GM12878 (cell line): ENCODE measurements around the gene RNU2-63P. TPM values are rescaled to one million over a fixed set of nuclear protein-coding genes. Genes with fewer than 3 reads are reported as not detected.

ENCODE experiments used
- ATAC-seq: fragments of 200-7000 bp; cut with Tn5 transposase; 3 replicates; pipeline ENCODE4 v1.9.1; 2020; ENCODE audit warnings: mild to moderate bottlenecking, moderate library complexity
- BruUV-seq: library from RNA; stranded (reverse); fragments of 400-500 nt; replicated peaks from 2 replicates; lab custom pipeline; 2021; lab: Mats Ljungman, UMichigan
- CTCF ChIA-PET: fragments of 300-600 bp; sonication (Branson Sonifier 250); formaldehyde crosslinking; extraction: SDS; loops from one replicate; lab custom pipeline; 2021; ENCODE audit warnings: inconsistent platforms; lab: Yijun Ruan, JAX
- POLR2A ChIA-PET: fragments of 350-600 bp; formaldehyde crosslinking; extraction: SDS; loops from one replicate; lab custom pipeline; 2021; ENCODE audit warnings: inconsistent platforms; lab: Charles Lee
- RAD21 ChIA-PET: fragments of 300-600 bp; sonication (Branson Sonifier 250); formaldehyde crosslinking; loops from one replicate; lab custom pipeline; 2023; ENCODE audit warnings: antibody characterized with exemption; ENCODE audit not compliant: unreplicated experiment; lab: Charles Lee
- SMC1A ChIA-PET: fragments of 300-600 bp; sonication (Branson Sonifier 250); formaldehyde crosslinking; loops from one replicate; lab custom pipeline; 2023; ENCODE audit not compliant: unreplicated experiment, uncharacterized antibody; lab: Charles Lee
- DNase-seq: peaks from one replicate; pipeline ENCODE4 v3.0.0-alpha.2; 2011; ENCODE audit warnings: low read depth, low spot score
- FAIRE-seq: peaks from 3 replicates; lab custom pipeline; 2011; peaks lifted over from hg19 to GRCh38; lab: Jason Lieb, UNC
- H2AFZ ChIP-seq: 2 replicates; pipeline ENCODE4 v1.6.0; 2011; ENCODE audit warnings: low read depth, low read length, control low read depth; ENCODE audit not compliant: control insufficient read depth
- H3K27ac ChIP-seq: 2 replicates; pipeline ENCODE4 v1.5.1; 2011; ENCODE audit warnings: control low read depth; ENCODE audit not compliant: control insufficient read depth, insufficient read depth
- H3K27me3 ChIP-seq, 2 experiments: replicated peaks in 1 of 2; 2 replicates each; pipeline versions ENCODE4 v1.6.0 to v1.6.1; 2011; ENCODE audit warnings: low read length in 1 of 2; ENCODE audit not compliant: control insufficient read depth in 2 of 2, insufficient read depth in 2 of 2
- H3K36me3 ChIP-seq, 2 experiments: 2 replicates each; pipeline ENCODE4 v1.5.1; 2011; ENCODE audit warnings: low read length in 1 of 2; ENCODE audit not compliant: control insufficient read depth in 2 of 2, insufficient read depth in 2 of 2
- H3K4me1 ChIP-seq: 2 replicates; pipeline ENCODE4 v1.6.1; 2011; ENCODE audit warnings: mild to moderate bottlenecking, low read length, moderate library complexity, mixed read lengths; ENCODE audit not compliant: control insufficient read depth, insufficient read depth
- H3K4me2 ChIP-seq: 2 replicates; pipeline ENCODE4 v1.6.0; 2011; ENCODE audit warnings: control low read depth; ENCODE audit not compliant: control insufficient read depth, insufficient read depth
- H3K4me3 ChIP-seq: fragments of 200-600 bp; sonication (generic); 2 replicates; pipeline ENCODE4 v1.5.1; 2016
- H3K79me2 ChIP-seq: 2 replicates; pipeline ENCODE4 v1.6.0; 2011; ENCODE audit warnings: low read length; ENCODE audit not compliant: control insufficient read depth, insufficient read depth
- H3K9ac ChIP-seq: 2 replicates; pipeline ENCODE4 v1.8.0; 2011; ENCODE audit warnings: low read length, control low read depth, mixed read lengths; ENCODE audit not compliant: control insufficient read depth, insufficient read depth
- H3K9me3 ChIP-seq: replicated peaks from 3 replicates; pipeline ENCODE4 v1.5.1; 2011; ENCODE audit warnings: mild to moderate bottlenecking, low read length; ENCODE audit not compliant: control insufficient read depth, insufficient read depth
- H4K20me1 ChIP-seq: 2 replicates; pipeline ENCODE4 v1.6.0; 2011; ENCODE audit not compliant: control insufficient read depth, insufficient read depth
- ASH2L ChIP-seq: fragments of 300-600, 200-600 bp; sonication (generic); IDR thresholded peaks from 2 replicates; pipeline ENCODE4 v1.6.1; 2017; ENCODE audit warnings: low read depth, mild to moderate bottlenecking, borderline replicate concordance
- ATF2 ChIP-seq: IDR thresholded peaks from 2 replicates; pipeline ENCODE4 v1.6.1; 2012; ENCODE audit warnings: low read length, inconsistent platforms
- CBFB ChIP-seq: IDR thresholded peaks from 2 replicates; pipeline ENCODE4 v1.6.1; 2016; ENCODE audit warnings: antibody characterized with exemption, low read depth
- CREM ChIP-seq: IDR thresholded peaks from 2 replicates; pipeline ENCODE4 v1.6.1; 2014; ENCODE audit warnings: antibody characterized with exemption, low read depth
- HDGF ChIP-seq: fragments of 450-650 bp; IDR thresholded peaks from 2 replicates; pipeline ENCODE4 v1.6.1; 2016; ENCODE audit warnings: antibody characterized with exemption
- NFYB ChIP-seq: IDR thresholded peaks from 2 replicates; pipeline ENCODE4 v1.6.1; 2011; ENCODE audit warnings: low read depth, mild to moderate bottlenecking, low read length, improper control_type of control experiment, moderate library complexity; ENCODE audit not compliant: insufficient read depth
- NRF1 ChIP-seq: conservative IDR thresholded peaks from 2 replicates; pipeline ENCODE4 v1.6.1; 2011; ENCODE audit warnings: mild to moderate bottlenecking, low read depth, low read length, improper control_type of control experiment
- RAD21 ChIP-seq: IDR thresholded peaks from 2 replicates; pipeline ENCODE4 v1.6.1; 2011; ENCODE audit warnings: mild to moderate bottlenecking, low read depth, low read length, moderate library complexity; ENCODE audit not compliant: insufficient read depth
- SIN3A ChIP-seq: IDR thresholded peaks from 2 replicates; pipeline ENCODE4 v1.6.1; 2012; ENCODE audit warnings: low read depth, low read length, improper control_type of control experiment
- STAT1 ChIP-seq: fragments of 450-650 bp; conservative IDR thresholded peaks from 2 replicates; pipeline ENCODE4 v1.6.1; 2014; ENCODE audit warnings: antibody characterized with exemption, mild to moderate bottlenecking
- YBX1 ChIP-seq: fragments of 450-650 bp; IDR thresholded peaks from 2 replicates; pipeline ENCODE4 v1.6.1; 2016; ENCODE audit warnings: antibody characterized with exemption
- ZBTB11 ChIP-seq: fragments of 450-650 bp; formaldehyde crosslinking; IDR thresholded peaks from 2 replicates; pipeline ENCODE4 v1.5.0; 2022; ENCODE audit warnings: mild to moderate bottlenecking, missing genetic modification characterization
- WGBS: methylation state at CpG from one replicate; pipeline ENCODE4 v1.1.6; 2016; ENCODE audit warnings: low lambda C conversion rate; ENCODE audit not compliant: insufficient replicate concordance, insufficient coverage; ENCODE audit errors: missing lambda C conversion rate; 5-methylcytosine and 5-hydroxymethylcytosine counted together
- in situ Hi-C: fragments of 300-500 bp; cut with MboI; formaldehyde crosslinking; loops from 9 replicates; pipeline ENCODE4 v1.14.3; 2018; ENCODE audit warnings: mixed read lengths
- intact Hi-C: fragments of 100-400 bp; cut with micrococcal nuclease; formaldehyde crosslinking; loops from one replicate; pipeline ENCODE4 v1.14.2; 2022; ENCODE audit not compliant: unreplicated experiment
- polyA plus RNA-seq, 11 experiments: library from polyadenylated mRNA; depleted of rRNA in 4 of 11; unstranded in 6 of 11; stranded (reverse) in 5 of 11; fragments of >200 nt; fragmentation: Nextera tagmentation in 4 of 11; fragmentation: Illumina TruSeq in 1 of 11; extraction: Ambion mirVana in 4 of 11; extraction: Trizol in 1 of 11; gene quantifications; 1 replicate in 1 of 11; 2 replicates in 10 of 11; pipeline versions ENCODE4 v1.2.1 to v1.2.3, GENCODE V29; 2011 to 2016; ENCODE audit warnings: inconsistent platforms in 2 of 11, missing spikeins in 2 of 11, low read depth in 1 of 11
- total RNA-seq, 4 experiments: library from RNA; depleted of rRNA in 3 of 4; stranded (reverse); fragments of >200 nt in 3 of 4; fragmentation: Illumina TruSeq in 1 of 4; extraction: Trizol in 1 of 4; gene quantifications; 2 replicates each; pipeline versions ENCODE4 v1.2.1 to v1.2.3, GENCODE V29; 2013 to 2021

Gene RNU2-63P
- total and polyA plus RNA-seq, 10 of the 15 experiments (the other 5 are each of a cell fraction or from before 2014, with no cell fraction given): 10.7 to 117 (median 12.3) TPM; not detected in 5

GRCh38 chr2:88060907-88061275 lies 44.5 kb upstream of the RNU2-63P start:
- WGBS: 0% methylated on average over 2 of the region's 2 CpGs
- SMC1A ChIA-PET: interaction anchor here (0.7 to 2.7 kb wide), 17 partner anchors 8 to 130 kb away, joined by 3 to 29 read pairs (median 4); no protein-coding TSS in a partner anchor
- FAIRE-seq (no peak), ATAC-seq (no peak), DNase-seq (no peak)
- Histone ChIP-seq H3K9ac (no peak overlapping the region), H4K20me1 (no peaks in the 10 kb centered on the region), H3K36me3 (no peaks in the 10 kb centered on the region), H2AFZ (no peak overlapping the region), H3K4me3 (no peak overlapping the region), H3K27me3 (no peaks in the 10 kb centered on the region), H3K9me3 (no peaks in the 10 kb centered on the region), H3K4me2 (no peak overlapping the region), H3K4me1 (peaks cover 4% of the 10 kb centered on the region), H3K79me2 (peaks cover 1% of the 10 kb centered on the region; the same call in 1 of the 2 replicates), H3K27ac (no peak overlapping the region)
- POLR2A ChIA-PET: interaction anchor here (1.1 to 1.2 kb wide), 2 partner anchors 99 to 108 kb away, joined by 3 read pairs; no protein-coding TSS in a partner anchor
- CTCF ChIA-PET: interaction anchor here (0.5 to 4.7 kb wide), 44 partner anchors 8 to 1166 kb away, joined by 3 to 163 read pairs (median 4); partner anchors contain the start of gene RNU2-63P
- BruUV-seq: no TSS peak
- RAD21 ChIA-PET: interaction anchor here (0.6 to 3.8 kb wide), 15 partner anchors 8 to 143 kb away, joined by 3 to 52 read pairs (median 3); no protein-coding TSS in a partner anchor
- no peak for TF ChIP-seq NFYB
- TF ChIP-seq STAT1: no peak
- no peak for TF ChIP-seq ZBTB11 (CRISPR knock-in tag)
- no peak for TF ChIP-seq YBX1
- no peak for TF ChIP-seq CBFB
- no peak for TF ChIP-seq CREM
- no peak for TF ChIP-seq HDGF
- TF ChIP-seq ASH2L: no peak
- no peak for TF ChIP-seq SIN3A
- no peak for TF ChIP-seq NRF1
- no peak for TF ChIP-seq ATF2
- TF ChIP-seq RAD21: no peak
- intact Hi-C loops: loop anchor here (1.0 kb wide), 1 partner anchor 99 kb away; no protein-coding TSS in a partner anchor
- in situ Hi-C loops: loop anchor here (5.0 to 25.0 kb wide), 3 partner anchors 51 to 601 kb away; no protein-coding TSS in a partner anchor
